Fibroblast of mammary gland (primary cell): ENCODE data around the gene DLG1.

Experiments
- DNase-seq: peaks from one replicate; pipeline ENCODE4 v3.0.0-alpha.2; 2010; ENCODE audit warnings: low read depth
- H3K4me3 ChIP-seq: 2 replicates; pipeline ENCODE4 v1.5.1; 2011; ENCODE audit warnings: low read depth, mild to moderate bottlenecking, low read length, moderate library complexity; ENCODE audit not compliant: control insufficient read depth
- CTCF ChIP-seq: conservative IDR thresholded peaks from 2 replicates; pipeline ENCODE4 v1.5.1; 2011; ENCODE audit warnings: low read depth, low read length, inconsistent platforms; ENCODE audit not compliant: control insufficient read depth, insufficient read depth

DLG1 gene

GRCh38 chr3:197298341-197298944, at the start of gene DLG1:
TSS of gene DLG1 (minus strand) at chr3:197298612. CDS start at chr3:197297204, 1,408 bp downstream.
- H3K4me3 ChIP-seq: peak within 1 kb of the TSS; percentile 90
- peak; percentile 93 for DNase-seq
- TF ChIP-seq CTCF: no peak

GRCh38 chr3:197348014-197348413, 49.6 kb upstream of the DLG1 start:
- H3K4me3 ChIP-seq: no peak overlapping the region
- no peak for DNase-seq
- TF ChIP-seq CTCF: no peak

- DNase-seq: no peak
- TF ChIP-seq CTCF: no peak
- no peak overlapping the region for H3K4me3 ChIP-seq
Measured at GRCh38 chr3:197345390-197345789, 47.0 kb upstream of the DLG1 start.

- TF ChIP-seq CTCF: no peak
- DNase-seq: no peak
- no peak overlapping the region for H3K4me3 ChIP-seq
Measured at GRCh38 chr3:197344582-197345318, 46.3 kb upstream of the DLG1 start.

GRCh38 chr3:197343656-197344408, 45.4 kb upstream of the DLG1 start:
- TF ChIP-seq CTCF: no peak
- no peak for DNase-seq
- no peak overlapping the region for H3K4me3 ChIP-seq

- H3K4me3 ChIP-seq: no peak overlapping the region
- no peak for TF ChIP-seq CTCF
Measured at GRCh38 chr3:197343111-197343510, 44.7 kb upstream of the DLG1 start.

More at GRCh38 chr3:197343111-197343510, 44.7 kb upstream of the DLG1 start:
- no peak for DNase-seq
